GM19467 (cell line): Measurements from ENCODE around the gene RSRC2.
"Not testable (repeated sequence)": the region's sequence is repeated elsewhere in the genome, so short reads cannot be mapped to it uniquely, and the experiment has no call there.

Source experiments
- ATAC-seq: cut with Tn5 transposase; IDR thresholded peaks from one replicate; pipeline ENCODE4 v1.9.1; 2021; ENCODE audit warnings: mild to moderate bottlenecking, moderate library complexity; ENCODE audit not compliant: unreplicated experiment

The RSRC2 gene

GRCh38 chr12:122526683-122527477 is at the start of gene RSRC2, which contains the start of gene KNTC1:
Gene RSRC2 (minus strand): TSS chr12:122526936. CDS start chr12:122526853, 83 bp downstream.
Gene KNTC1 (plus strand): TSS chr12:122527249. CDS start chr12:122530064, 2,815 bp downstream.
- ATAC-seq = peak; percentile 87

GRCh38 chr12:122571821-122572220 is 45.1 kb upstream of the RSRC2 start:
- ATAC-seq = no peak

GRCh38 chr12:122570006-122570405 is 43.3 kb upstream of the RSRC2 start:
- not testable (repeated sequence) for ATAC-seq

- no peak for ATAC-seq
These were observed 42.6 kb upstream of the RSRC2 start for GRCh38 chr12:122569288-122569687.

- not testable (repeated sequence) for ATAC-seq
These were observed 40.1 kb upstream of the RSRC2 start for GRCh38 chr12:122566816-122567215.

- no peak for ATAC-seq
These were observed 36.6 kb upstream of the RSRC2 start for GRCh38 chr12:122563361-122563760.

- no peak for ATAC-seq
These were observed 33.4 kb upstream of the RSRC2 start for GRCh38 chr12:122560138-122560537.

GRCh38 chr12:122558745-122559641 is 32.3 kb upstream of the RSRC2 start:
- ATAC-seq = no peak

GRCh38 chr12:122547330-122547729 is 20.6 kb upstream of the RSRC2 start:
- no peak for ATAC-seq

- ATAC-seq = peak; percentile 64
These were observed 19.1 kb upstream of the RSRC2 start for GRCh38 chr12:122545855-122546254.

GRCh38 chr12:122544537-122544936 is 17.8 kb upstream of the RSRC2 start:
- no peak for ATAC-seq

GRCh38 chr12:122538496-122538895 is 11.8 kb upstream of the RSRC2 start:
- no peak for ATAC-seq

- no peak for ATAC-seq
These were observed 10.3 kb upstream of the RSRC2 start for GRCh38 chr12:122537021-122537420.

GRCh38 chr12:122533856-122534255 is 7.1 kb upstream of the RSRC2 start:
- ATAC-seq = no peak

- ATAC-seq = no peak
These were observed 2.3 kb upstream of the RSRC2 start for GRCh38 chr12:122528992-122529391.

GRCh38 chr12:122528582-122528981 is 1.8 kb upstream of the RSRC2 start:
- ATAC-seq = no peak

GRCh38 chr12:122527478-122527944 is 775 bp upstream of the RSRC2 start:
- ATAC-seq = no peak

- no peak for ATAC-seq
These were observed 2.7 kb downstream of the RSRC2 start for GRCh38 chr12:122523846-122524718.

GRCh38 chr12:122523280-122523679 is 3.5 kb downstream of the RSRC2 start:
- no peak for ATAC-seq

- no peak for ATAC-seq
These were observed 6.1 kb downstream of the RSRC2 start for GRCh38 chr12:122520676-122521075.

- no peak for ATAC-seq
These were observed 7.3 kb downstream of the RSRC2 start for GRCh38 chr12:122519418-122519817.
